ENCODE results near the gene RAN. TPM values are rescaled to one million over a fixed set of nuclear protein-coding genes. Genes with fewer than 3 reads are reported as not detected.

RAN gene
- total and polyA plus RNA-seq, 9 of the 15 experiments (the other 6 are each of a cell fraction or from before 2014, with no cell fraction given): 1,687 to 3,820 (median 2,300) TPM

DNA sequence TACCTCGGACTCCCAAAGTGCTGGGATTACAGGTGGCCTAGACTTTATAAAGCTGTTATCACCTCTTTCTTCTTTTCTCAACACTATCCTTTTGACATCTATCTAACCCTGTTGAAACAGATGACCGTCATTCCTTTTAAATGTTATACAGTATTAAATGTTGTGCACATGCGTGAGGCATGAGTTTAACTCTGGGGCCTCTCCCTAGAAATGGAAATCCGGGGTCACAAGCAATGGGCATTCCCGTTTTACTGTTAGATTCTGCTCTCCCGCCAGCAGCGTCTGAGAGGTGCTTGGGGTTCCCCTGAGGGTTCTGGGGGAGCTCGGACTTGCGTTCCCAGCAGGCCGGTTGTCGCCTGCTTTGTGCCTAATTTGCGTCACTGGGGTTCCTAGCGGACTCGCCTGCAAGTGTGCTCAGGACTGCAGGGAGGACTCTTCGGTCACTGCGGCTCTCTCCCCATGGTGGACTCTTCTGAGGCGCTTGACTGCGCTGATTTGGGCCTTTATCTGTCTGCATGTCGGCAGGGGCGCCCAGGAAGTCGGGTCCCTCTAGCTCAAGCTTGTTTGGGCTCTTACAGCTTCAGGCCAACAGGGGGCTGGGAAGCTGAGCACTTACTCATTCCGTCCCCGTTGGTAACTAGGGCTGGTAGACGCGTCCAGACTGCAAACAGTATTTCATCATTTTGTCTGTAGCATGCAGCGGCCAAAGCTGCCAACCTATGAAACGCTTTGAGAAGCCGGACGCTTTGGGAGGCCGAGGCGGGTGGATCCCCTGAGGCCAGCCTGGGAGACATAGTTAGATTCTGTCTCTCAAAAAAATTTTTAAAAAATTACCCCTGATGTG lies 1.2 kb upstream of the RAN start (continued):
- peak in 1 of 2 experiments; percentile 54; a peak in 1 of 4 replicates for TF ChIP-seq NONO (IDR thresholded peaks at IDR 0.05; ENCODE audit: low read depth in 2 of 2, low read length in 1 of 2)
- TF ChIP-seq, protein P1, sequence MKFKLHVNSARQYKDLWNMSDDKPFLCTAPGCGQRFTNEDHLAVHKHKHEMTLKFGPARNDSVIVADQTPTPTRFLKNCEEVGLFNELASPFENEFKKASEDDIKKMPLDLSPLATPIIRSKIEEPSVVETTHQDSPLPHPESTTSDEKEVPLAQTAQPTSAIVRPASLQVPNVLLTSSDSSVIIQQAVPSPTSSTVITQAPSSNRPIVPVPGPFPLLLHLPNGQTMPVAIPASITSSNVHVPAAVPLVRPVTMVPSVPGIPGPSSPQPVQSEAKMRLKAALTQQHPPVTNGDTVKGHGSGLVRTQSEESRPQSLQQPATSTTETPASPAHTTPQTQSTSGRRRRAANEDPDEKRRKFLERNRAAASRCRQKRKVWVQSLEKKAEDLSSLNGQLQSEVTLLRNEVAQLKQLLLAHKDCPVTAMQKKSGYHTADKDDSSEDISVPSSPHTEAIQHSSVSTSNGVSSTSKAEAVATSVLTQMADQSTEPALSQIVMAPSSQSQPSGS (CRISPR knock-in tag; IDR thresholded peaks at IDR 0.05): no peak
- TF ChIP-seq, protein P2, sequence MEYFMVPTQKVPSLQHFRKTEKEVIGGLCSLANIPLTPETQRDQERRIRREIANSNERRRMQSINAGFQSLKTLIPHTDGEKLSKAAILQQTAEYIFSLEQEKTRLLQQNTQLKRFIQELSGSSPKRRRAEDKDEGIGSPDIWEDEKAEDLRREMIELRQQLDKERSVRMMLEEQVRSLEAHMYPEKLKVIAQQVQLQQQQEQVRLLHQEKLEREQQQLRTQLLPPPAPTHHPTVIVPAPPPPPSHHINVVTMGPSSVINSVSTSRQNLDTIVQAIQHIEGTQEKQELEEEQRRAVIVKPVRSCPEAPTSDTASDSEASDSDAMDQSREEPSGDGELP (CRISPR knock-in tag; IDR thresholded peaks at IDR 0.05; ENCODE audit: borderline replicate concordance): peak; percentile 66
- no peak for TF ChIP-seq JUNB (CRISPR knock-in tag; conservative IDR thresholded peaks at IDR 0.05)
- 0 out of 2 replicates have a peak, but pooled peaks have one; percentile 3 for TF ChIP-seq NR1H2 (CRISPR knock-in tag; IDR thresholded peaks at IDR 0.05)
- no peak for TF ChIP-seq ZNF707 (CRISPR knock-in tag; conservative IDR thresholded peaks at IDR 0.05)
- peak; percentile 23; the same call in 1 of the 2 replicates for TF ChIP-seq NCOR1 (IDR thresholded peaks at IDR 0.05)
- TF ChIP-seq ETS2 (tag; IDR thresholded peaks at IDR 0.05; ENCODE audit: borderline replicate concordance, poor library complexity, severe bottlenecking): no peak
- TF ChIP-seq ZEB2 (IDR thresholded peaks at IDR 0.05): no peak
- TF ChIP-seq, protein P3, sequence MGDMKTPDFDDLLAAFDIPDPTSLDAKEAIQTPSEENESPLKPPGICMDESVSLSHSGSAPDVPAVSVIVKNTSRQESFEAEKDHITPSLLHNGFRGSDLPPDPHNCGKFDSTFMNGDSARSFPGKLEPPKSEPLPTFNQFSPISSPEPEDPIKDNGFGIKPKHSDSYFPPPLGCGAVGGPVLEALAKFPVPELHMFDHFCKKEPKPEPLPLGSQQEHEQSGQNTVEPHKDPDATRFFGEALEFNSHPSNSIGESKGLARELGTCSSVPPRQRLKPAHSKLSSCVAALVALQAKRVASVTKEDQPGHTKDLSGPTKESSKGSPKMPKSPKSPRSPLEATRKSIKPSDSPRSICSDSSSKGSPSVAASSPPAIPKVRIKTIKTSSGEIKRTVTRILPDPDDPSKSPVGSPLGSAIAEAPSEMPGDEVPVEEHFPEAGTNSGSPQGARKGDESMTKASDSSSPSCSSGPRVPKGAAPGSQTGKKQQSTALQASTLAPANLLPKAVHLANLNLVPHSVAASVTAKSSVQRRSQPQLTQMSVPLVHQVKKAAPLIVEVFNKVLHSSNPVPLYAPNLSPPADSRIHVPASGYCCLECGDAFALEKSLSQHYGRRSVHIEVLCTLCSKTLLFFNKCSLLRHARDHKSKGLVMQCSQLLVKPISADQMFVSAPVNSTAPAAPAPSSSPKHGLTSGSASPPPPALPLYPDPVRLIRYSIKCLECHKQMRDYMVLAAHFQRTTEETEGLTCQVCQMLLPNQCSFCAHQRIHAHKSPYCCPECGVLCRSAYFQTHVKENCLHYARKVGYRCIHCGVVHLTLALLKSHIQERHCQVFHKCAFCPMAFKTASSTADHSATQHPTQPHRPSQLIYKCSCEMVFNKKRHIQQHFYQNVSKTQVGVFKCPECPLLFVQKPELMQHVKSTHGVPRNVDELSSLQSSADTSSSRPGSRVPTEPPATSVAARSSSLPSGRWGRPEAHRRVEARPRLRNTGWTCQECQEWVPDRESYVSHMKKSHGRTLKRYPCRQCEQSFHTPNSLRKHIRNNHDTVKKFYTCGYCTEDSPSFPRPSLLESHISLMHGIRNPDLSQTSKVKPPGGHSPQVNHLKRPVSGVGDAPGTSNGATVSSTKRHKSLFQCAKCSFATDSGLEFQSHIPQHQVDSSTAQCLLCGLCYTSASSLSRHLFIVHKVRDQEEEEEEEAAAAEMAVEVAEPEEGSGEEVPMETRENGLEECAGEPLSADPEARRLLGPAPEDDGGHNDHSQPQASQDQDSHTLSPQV (IDR thresholded peaks at IDR 0.05): peak; percentile 73
- TF ChIP-seq ZNF212 (CRISPR knock-in tag; IDR thresholded peaks at IDR 0.05): no peak
- TF ChIP-seq, protein P4, sequence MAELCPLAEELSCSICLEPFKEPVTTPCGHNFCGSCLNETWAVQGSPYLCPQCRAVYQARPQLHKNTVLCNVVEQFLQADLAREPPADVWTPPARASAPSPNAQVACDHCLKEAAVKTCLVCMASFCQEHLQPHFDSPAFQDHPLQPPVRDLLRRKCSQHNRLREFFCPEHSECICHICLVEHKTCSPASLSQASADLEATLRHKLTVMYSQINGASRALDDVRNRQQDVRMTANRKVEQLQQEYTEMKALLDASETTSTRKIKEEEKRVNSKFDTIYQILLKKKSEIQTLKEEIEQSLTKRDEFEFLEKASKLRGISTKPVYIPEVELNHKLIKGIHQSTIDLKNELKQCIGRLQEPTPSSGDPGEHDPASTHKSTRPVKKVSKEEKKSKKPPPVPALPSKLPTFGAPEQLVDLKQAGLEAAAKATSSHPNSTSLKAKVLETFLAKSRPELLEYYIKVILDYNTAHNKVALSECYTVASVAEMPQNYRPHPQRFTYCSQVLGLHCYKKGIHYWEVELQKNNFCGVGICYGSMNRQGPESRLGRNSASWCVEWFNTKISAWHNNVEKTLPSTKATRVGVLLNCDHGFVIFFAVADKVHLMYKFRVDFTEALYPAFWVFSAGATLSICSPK (IDR thresholded peaks at IDR 0.05; ENCODE audit: borderline replicate concordance): no peak
- no peak for TF ChIP-seq ZNF583 (CRISPR knock-in tag; IDR thresholded peaks at IDR 0.05)
- no peak for TF ChIP-seq KHSRP (IDR thresholded peaks at IDR 0.05)
- TF ChIP-seq, protein P5, sequence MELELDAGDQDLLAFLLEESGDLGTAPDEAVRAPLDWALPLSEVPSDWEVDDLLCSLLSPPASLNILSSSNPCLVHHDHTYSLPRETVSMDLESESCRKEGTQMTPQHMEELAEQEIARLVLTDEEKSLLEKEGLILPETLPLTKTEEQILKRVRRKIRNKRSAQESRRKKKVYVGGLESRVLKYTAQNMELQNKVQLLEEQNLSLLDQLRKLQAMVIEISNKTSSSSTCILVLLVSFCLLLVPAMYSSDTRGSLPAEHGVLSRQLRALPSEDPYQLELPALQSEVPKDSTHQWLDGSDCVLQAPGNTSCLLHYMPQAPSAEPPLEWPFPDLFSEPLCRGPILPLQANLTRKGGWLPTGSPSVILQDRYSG (tag; conservative IDR thresholded peaks at IDR 0.05; ENCODE audit: low read depth): 0 out of 2 replicates have a peak, but pooled peaks have one; percentile 16
- TF ChIP-seq HMG20A (CRISPR knock-in tag; conservative IDR thresholded peaks at IDR 0.05): no peak
- TF ChIP-seq ZNF133 (CRISPR knock-in tag; IDR thresholded peaks at IDR 0.05): no peak
- TF ChIP-seq MECOM (CRISPR knock-in tag; IDR thresholded peaks at IDR 0.05): peak; percentile 43

Measured in K562 (cell line).